GM19328 (cell line): ENCODE data around the gene ENOX1.

ENCODE experiments used
- ATAC-seq: cut with Tn5 transposase; IDR thresholded peaks from one replicate; pipeline ENCODE4 v1.9.1; 2021; ENCODE audit warnings: mild to moderate bottlenecking, moderate library complexity; ENCODE audit not compliant: unreplicated experiment

ENOX1 gene

DNA sequence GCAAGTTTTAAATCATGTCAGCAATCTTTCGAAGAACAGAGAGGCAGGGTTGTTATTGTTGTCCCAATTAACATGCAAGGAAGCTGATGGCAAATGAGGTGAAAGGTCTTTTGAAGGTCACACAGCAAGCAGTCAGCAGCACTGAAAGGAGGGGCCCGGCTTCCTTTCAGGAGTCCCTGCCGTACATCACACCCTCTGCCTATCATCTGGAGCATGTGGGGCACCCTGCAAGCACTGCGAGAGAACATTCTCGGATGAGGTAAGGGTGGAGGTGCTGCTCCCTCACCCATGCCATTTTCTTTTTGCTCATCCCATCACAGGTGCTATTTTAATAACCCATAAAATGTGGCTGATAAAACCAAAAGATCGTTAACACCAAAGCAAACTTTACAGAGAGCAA is 111.2 kb downstream of the ENOX1 start:
- ATAC-seq: no peak

DNA sequence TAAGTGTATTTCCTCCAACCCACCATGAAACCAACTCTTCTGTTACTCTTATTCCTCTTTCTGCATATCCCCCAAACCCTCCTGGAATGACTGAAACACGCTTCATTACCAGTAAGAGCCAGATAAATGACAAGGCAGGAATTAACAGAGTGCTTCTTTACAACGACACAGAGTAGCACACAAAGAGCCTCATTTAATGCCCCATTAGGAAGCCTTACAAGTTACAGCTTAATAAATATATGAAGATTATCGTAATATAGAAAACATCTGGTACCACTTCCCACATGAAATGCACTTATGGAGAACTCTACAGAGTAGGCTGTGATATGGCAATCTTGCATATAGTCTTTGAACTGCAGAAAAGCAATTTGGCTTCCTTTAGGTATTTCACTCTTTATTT is 116.8 kb downstream of the ENOX1 start:
- no peak for ATAC-seq

DNA sequence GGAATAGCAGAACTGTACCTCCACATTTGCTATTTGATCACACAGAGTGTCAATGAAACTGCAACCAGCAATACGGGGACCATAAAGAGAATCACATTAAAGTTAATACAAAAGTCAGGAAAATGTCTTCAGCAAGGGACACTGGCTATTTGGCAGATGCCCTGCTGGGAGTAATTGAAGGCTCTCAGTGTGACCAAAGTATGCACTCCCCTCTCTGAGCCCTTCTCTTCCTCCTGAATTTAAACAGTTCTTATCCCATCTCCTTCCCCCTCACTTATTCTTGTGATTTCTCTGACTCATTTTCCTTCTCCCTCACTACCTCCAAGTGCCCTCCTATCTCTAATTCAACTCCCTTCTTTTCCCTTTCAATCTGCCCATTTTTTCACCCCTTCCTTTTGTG is 117.7 kb downstream of the ENOX1 start:
- ATAC-seq: no peak

DNA sequence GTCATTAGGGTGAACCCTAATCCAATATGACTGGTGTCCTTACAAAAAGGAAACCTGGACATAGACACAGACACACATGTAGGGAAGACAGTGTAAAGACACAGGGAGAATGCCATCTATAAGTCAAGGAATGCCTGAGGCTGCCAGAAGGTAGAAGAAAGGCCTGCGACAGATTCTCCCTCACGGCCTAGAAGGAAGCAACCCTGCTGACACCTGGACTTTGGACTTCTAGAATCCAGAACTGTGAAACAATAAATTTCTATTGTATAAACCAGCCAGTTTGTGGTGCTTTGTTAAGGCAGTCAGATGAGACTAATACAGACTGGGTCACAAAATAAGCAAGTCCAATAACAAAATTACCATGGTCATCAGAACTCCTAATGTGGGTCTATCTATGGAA is 120.4 kb downstream of the ENOX1 start:
- ATAC-seq: no peak

DNA sequence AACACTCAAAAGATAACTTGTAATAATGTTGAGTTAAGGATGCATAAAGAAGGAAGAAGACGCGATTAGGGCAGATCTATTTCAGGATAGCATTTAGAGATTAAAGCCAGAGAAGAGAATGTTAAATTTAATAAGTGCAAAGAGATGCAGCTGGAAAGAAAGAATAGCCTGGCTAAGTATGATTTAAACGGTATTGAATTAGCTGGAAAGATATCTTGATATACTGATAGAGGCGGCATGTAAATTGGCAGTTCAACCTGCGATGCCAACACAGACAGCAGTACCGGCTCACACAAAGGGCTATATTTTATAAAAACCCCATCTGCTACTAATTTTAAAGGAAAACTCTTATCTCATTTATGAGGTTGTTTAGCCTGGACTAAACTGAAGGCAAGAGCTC is 121.4 kb downstream of the ENOX1 start:
- no peak for ATAC-seq

DNA sequence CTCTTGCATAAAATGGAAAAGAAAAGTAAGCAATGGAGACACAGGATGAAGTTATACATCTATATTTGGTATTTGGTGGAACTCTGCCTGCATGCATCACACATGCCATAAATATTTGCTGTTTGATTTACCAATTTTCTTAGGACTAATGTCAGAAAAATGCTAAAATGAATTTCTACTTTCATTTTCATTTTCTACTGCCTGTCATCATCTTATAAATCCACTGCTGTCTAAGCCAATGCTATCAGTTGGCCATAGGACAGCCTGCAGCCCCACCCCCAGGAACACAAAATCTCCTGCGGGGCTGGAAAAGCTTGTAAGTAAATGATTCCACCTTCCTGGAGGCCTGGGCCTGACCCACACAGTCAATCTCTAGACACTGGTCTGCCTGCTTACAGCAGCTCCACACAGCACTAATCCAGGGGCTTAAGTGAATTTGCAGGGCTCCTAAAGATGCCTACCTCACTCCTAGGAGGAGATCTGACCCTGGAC is 122.0 kb downstream of the ENOX1 start:
- no peak for ATAC-seq

DNA sequence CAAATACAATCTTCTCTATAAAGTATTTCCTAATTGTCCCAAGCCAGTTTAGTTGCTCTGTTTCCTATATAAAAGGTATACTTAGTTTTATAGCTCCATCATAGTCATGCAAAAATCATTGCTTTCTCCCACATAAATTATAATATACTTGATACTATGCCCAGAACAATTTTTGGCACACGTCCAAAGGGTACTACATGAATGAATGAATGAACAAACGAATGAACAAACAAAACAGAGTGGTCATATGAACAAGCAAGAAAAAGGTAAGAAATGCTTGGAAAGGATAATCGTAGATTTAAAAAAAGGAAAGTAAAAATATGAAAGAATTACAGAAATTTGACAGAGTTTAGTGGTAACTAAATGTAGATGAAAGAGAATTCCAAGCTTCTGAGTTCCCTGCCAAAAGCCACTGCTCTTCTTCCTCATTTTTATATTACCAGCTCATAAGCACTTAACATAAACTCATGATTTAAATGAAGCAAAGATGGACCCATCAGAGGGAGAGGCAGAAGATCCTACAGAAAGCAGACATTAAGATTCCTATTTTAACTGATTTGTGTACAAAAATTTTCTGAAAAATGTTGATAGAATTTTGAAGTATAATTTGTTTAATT is 123.2 kb downstream of the ENOX1 start:
- no peak for ATAC-seq

DNA sequence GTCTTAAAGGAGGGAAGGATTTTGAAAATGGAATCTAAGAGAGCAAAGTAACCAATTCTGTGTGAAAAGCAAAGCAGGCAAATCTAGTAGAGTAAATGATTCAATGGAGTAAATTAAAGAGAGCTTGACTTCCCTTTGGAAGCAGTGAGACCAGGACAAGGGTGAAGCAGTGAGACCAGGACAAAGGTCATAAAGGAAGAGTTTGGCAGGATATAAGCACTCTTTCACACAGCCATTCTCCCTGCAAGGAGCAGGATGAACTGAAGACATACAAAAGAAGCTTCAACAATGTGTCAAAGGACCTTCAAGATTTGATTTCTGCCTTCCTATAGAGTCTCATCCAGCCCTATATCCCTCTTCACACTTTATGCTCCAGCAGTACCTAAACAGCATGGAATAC is 123.8 kb downstream of the ENOX1 start:
- no peak for ATAC-seq

DNA sequence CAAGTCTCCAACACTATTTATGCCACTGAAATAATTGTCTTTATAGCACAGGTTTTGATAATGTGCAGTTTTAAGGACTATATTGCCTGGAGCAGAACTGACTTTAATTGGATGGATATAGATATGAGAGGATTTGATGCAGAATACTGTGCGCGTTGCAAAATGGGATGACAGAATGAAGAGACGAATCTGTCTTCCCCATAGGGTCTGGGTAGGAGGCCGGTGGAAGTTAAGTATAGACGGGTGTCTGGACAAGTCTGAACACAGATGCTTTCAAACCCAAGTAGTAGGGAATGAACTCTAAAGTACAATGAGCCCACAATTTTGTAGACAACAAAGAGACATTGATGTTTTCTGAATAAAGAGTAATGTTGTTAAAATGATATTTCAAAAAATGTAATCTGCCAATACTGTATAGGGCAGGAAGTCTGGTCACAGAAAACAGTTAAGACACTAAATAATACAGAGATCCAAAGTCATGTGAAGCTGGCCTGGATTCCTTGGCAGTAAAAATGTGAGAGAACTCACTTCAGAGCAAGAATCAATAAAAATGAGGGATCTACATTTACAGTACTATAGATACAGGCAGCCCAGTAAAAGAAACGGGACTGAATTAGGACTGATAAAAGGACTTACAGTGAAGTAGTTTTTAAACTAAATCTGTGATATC is 125.5 kb downstream of the ENOX1 start:
- no peak for ATAC-seq

DNA sequence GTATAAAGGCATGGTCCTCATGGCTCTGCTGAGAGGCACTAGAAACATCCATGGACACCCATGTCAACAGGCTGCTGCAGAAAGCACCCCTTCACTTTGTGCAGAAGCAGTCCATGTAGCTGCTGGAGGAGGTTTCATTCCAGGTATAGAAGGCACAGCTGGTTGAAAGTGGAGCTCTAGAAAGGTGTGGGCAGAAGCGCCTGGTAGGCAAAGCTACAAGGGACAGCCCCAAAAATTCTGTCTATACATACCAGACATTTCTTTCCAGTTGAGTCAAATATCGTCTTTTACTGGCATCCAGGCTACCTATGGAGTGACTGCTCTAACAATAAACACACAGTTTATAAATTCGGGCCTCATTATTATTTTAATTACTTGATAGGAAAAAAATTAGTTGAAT is 129.3 kb downstream of the ENOX1 start:
- no peak for ATAC-seq

DNA sequence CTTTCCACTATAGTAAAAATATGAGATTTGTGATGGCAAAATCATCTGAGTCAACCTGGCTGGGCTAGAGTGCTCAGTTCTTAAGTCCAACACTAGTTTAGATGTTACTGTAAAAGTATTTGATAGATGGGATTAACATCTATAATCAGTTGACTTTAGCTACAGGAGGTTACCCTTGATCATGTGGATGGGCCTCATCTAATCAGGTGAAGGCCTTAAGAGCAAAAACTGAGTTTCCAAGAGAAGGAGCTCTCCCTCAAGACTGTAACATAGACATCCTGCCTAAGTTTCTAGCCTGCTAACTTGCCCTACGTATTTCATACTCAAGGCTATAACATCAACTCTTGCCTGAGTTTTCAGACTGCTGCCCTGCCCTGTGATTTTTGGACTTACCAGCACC is 132.8 kb downstream of the ENOX1 start:
- ATAC-seq: no peak

DNA sequence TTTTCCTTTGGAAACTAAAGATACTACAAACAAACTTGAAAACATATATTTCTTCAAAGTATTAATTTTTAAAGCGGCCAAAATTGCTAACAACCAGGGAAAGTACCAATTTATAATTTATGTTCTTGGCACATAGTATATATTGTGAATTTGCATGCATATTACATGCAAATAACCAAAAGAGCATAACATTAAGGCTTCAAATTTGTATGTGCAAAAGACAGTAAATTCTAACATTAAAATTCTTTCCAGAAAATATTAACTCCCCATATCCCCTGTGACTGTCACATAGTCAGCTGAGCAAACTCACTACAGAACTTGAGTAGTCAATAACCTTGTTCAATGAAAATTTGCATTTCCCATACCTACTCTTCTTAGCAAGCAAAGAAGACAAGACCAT is 133.4 kb downstream of the ENOX1 start:
- no peak for ATAC-seq

DNA sequence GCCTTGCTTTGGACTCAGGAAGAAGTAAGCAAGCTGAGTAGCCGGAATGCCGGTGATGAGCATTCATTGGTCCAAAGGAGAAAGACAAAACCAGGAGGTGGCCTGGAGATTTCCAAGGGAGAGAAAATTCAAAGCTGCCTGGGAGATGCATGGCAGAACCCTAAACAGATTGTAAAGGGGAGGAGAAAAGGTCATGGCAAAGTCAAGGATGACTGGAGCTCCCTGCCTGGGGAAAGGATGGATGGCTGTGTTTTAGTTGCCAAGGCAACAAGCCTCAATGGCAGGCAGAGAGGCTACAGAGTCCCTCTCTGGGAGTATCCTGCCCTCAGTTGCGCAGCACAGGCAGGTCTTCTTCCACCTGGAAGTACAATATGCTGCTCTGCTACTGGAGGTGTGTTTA is 134.0 kb downstream of the ENOX1 start:
- no peak for ATAC-seq

DNA sequence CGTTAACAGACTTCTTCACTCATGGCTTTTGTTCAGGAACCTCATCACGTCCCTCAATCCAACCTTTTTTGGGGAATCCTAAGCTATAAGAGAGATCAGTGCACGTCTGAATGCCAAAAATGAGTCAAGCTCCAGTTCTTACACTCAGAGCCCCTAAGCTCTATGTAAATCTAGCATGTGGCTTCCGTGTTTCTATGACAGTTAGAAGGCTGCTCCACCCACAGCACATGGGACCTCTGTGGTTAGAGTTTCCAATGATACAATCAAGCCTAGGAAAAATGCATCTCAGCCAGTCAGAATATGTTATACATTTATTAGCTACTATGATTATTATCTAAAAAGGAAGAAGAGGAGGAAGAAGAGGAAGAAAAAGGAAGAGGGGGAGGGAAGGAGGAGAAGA is 135.9 kb downstream of the ENOX1 start:
- no peak for ATAC-seq

DNA sequence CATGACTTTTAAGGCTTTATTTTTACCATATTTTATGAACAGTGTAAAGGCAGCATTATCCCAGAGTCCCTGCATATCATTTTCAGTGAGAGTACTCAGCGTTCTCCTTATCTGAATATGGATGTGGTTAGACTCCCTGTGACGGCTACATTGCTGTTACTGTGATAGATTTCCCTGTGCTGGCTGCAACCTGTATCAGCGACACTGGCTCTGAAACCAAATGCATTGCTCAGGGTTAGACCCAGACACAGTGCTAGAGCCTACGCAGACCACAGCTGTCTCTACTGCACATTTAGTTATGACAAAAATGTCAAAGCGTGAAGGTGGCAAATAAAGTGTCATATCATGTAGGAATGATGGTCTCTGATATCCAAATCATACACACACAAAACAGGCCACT is 138.0 kb downstream of the ENOX1 start:
- ATAC-seq: no peak

DNA sequence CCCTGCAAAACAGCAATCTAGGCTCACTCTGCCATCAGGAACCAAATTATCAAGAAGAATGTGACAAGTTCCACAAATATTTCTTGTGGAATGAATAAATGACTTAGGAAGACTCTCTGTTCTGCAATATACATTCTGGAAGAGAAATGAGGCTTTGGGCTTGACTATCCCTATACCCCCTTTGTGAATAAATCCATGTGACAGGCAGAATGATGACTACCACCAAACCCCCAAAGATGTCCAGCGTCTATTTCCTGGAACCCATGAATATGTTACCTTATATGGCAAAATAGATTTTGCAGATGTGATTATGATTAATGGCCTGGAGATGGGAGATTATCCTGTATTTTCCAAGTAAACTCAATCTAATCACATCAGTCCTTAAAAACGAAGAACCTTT is 139.3 kb downstream of the ENOX1 start:
- ATAC-seq: no peak

DNA sequence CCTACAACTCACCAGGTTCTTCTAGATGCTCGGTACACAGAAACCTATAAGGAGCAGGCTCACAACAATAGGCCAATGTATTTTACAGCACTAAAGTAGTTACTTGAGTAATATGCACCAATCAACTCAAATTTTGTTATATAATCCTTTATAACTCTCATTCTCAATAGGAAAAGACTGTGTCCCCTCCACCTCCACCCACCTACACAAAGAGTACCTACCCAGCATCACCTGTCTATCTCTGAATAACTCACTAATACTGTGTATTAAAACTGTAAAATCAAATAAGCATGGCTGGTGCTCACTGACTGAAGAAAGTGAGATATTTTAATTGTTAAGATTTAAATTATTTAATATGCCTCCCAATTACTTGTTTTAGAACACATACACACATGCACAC is 146.3 kb downstream of the ENOX1 start:
- ATAC-seq: no peak

DNA sequence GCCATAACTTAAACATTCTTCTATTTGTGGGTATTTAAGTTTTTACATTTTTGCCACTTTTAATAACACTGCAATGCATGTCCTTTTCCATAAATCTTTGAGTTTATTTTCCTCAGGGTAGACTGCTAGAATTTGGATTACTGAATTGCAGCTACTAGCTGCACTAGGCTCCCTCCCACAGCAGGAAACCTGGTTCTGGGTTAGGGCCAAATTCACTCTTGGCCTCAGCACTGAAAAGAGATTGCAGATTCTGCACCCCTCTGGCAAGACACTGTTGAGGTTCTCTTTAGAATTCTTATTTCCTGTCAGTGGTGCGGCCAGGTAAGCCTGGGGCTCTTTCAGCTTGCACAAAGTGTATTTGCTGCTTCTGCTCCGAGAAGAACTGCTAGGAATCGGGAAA is 155.7 kb downstream of the ENOX1 start:
- no peak for ATAC-seq

DNA sequence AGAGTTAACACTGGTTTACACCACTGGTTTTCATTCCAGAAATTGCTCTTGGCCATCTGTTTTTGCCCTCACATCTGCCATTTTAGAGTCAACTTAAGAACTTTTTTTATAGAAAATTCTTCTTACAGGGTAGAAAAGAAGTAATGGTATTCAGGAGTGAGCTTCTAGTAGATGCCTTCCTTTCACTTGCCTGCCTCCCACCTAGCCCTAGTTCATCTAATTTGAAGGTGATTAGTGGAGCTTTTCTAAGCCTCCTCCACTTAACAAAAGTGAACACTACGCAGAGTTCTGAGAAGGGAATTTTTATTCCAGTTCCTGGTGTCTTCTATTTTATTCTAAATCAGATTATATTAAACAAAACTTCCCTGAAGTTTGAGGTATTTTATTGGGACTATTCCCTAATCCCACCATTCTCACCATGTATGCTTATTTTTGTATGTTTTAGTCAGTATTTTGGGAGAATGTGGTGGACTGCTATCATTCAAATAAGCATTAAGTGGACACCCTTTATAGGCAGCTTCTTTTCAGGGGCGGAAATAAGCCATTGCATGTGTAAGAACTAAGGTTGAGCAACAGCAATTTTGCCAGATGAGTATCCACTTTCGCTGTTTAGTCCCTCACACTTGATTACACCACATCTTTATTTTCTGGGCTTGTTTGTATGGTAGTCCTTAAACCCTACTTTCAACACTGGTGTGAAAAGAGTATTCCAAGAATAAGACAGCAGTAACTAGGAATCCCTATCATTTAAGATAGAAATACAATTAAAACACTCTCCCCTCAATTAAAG is 156.9 kb downstream of the ENOX1 start:
- ATAC-seq: no peak

DNA sequence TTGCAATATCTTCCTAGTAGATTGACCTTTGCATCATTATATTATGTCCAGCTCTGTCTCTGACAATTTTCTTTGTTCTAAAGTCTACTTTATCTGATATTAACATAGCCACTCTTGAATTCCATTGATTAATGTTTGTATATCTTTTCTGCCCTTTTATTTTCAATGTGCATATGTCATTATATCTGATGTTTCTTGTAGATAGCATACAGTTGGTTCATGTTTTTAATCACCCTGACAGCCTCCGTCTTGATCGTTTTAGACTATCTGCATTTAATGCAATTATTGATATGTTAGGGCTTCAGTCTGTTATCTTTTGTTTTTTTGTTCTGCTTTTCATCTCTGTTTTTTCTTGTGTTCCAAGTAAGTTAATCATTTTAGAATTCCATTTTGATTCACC is 159.8 kb downstream of the ENOX1 start:
- no peak for ATAC-seq

DNA sequence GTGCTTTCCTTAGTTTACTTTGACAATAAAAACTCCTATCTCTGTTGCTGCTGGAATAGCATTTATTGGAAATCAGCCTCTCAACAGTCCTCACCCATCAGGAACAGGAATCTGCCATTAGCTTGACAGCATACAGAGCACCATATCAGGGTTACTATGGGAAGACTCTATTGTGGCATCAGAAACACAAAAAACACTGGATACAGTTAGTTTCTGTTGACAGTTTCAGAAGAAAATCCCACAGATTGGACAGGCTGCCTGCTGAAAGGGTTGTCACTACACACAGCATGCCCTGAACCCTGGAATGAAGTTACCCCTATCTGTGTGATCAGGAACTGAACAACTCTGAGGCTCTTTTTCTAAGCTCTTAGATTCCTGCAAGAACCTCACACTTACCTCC is 172.7 kb downstream of the ENOX1 start:
- no peak for ATAC-seq
